ENCODE results near the gene MTRF1L. TPM values are rescaled to one million over a fixed set of nuclear protein-coding genes. Genes with fewer than 3 reads are reported as not detected.
A peak's percentile ranks its signal among the peaks of the same experiment; 100 is the strongest.

The MTRF1L gene, protein sequence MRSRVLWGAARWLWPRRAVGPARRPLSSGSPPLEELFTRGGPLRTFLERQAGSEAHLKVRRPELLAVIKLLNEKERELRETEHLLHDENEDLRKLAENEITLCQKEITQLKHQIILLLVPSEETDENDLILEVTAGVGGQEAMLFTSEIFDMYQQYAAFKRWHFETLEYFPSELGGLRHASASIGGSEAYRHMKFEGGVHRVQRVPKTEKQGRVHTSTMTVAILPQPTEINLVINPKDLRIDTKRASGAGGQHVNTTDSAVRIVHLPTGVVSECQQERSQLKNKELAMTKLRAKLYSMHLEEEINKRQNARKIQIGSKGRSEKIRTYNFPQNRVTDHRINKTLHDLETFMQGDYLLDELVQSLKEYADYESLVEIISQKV
- total RNA-seq = 13.4 and 15.7 TPM in 2 replicates
- polyA plus RNA-seq = 17.8 and 20.0 TPM in 2 replicates
- polyA plus RNA-seq (2012) = 14.2 and 17.5 TPM in 2 replicates
- 0.37 and 0.47 TPM in 2 replicates for polyA minus RNA-seq (ENCODE audit: low replicate concordance)

DNA sequence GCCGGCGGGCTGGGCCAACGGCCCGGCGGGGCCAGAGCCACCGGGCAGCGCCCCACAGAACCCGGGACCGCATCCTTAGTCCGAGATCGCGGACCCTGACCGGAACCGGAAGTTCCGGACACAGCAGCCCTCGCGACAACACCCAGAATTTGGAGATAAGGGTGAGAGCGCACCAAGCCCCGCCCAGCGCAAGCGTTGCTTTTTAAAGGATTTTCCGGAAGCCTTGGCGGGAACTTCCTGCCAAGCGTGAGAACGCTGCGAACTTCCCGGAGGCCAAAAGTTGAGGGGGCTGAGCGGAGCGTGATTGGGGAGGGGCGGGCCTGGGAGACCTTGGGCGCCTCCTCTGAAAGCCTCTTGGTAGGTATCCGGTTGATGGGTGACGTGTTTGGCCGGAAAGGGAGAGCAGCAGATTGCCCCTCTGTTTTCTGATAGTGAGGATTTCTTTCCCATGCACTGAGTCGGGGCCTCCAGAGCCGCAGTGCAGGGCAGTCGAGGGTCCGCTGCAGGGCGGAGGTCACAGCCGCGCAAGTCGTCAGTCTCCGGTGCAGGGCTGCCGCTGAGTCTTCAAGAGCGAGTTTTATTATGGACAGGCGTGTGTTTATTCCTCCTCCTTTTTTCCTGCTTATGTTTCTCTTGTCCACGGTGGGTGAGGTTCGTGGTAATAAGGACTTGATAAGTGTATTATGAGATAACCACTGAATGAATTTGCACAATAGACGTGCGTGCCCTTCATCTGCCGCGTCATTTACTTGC is at the start of gene MTRF1L:
MTRF1L (minus strand) TSS at position 97 of the 753 bp plus-strand sequence; CDS start at position 73, 24 bp downstream.
- H3K4me3 ChIP-seq (replicated peaks in 1 of 4; ENCODE audit: control extremely low read depth in 1 of 4, insufficient read depth in 1 of 4, low read depth in 3 of 4, low read length in 4 of 4) = peak within 1 kb of the TSS; percentile 55 to 97 (median 68)
- peaks cover 49% of the 10 kb centered on the region for H3K79me2 ChIP-seq (ENCODE audit: control insufficient read depth, insufficient read depth, low read length)
- peak within 1 kb of the TSS; percentile 82 for H3K9ac ChIP-seq (ENCODE audit: insufficient read depth, low read length)
- no peaks in the 10 kb centered on the region for H3K9me3 ChIP-seq (ENCODE audit: control insufficient read depth, insufficient read depth, low read depth, low read length)
- H3K27me3 ChIP-seq (ENCODE audit: control insufficient read depth, insufficient read depth, low read length) = no peaks in the 10 kb centered on the region
- TF ChIP-seq, protein P1, sequence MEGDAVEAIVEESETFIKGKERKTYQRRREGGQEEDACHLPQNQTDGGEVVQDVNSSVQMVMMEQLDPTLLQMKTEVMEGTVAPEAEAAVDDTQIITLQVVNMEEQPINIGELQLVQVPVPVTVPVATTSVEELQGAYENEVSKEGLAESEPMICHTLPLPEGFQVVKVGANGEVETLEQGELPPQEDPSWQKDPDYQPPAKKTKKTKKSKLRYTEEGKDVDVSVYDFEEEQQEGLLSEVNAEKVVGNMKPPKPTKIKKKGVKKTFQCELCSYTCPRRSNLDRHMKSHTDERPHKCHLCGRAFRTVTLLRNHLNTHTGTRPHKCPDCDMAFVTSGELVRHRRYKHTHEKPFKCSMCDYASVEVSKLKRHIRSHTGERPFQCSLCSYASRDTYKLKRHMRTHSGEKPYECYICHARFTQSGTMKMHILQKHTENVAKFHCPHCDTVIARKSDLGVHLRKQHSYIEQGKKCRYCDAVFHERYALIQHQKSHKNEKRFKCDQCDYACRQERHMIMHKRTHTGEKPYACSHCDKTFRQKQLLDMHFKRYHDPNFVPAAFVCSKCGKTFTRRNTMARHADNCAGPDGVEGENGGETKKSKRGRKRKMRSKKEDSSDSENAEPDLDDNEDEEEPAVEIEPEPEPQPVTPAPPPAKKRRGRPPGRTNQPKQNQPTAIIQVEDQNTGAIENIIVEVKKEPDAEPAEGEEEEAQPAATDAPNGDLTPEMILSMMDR (conservative IDR thresholded peaks at IDR 0.05 in 1 of 2, IDR thresholded peaks at IDR 0.05 in 1 of 2; ENCODE audit: low read depth in 1 of 2, low read length in 2 of 2) = no peak
- TF ChIP-seq EZH2 (IDR thresholded peaks at IDR 0.05; ENCODE audit: low read length, missing control alignments) = no peak
- peak within 1 kb of the TSS; percentile 99 for H3K4me2 ChIP-seq (ENCODE audit: extremely low read depth, insufficient read depth, low read length)
- DNase-seq (ENCODE audit: low read depth in 2 of 2) = peak; percentile 97
- H3K4me1 ChIP-seq (ENCODE audit: control insufficient read depth, extremely low read depth, insufficient read depth, low read length) = peaks cover 2% of the 10 kb centered on the region
- no peaks in the 10 kb centered on the region for H3K36me3 ChIP-seq (ENCODE audit: control insufficient read depth, insufficient read depth, low read length)
- no peaks in the 10 kb centered on the region for H4K20me1 ChIP-seq (ENCODE audit: control insufficient read depth, extremely low read depth, insufficient read depth, low read length)
- H3K27ac ChIP-seq (ENCODE audit: insufficient read depth, low read length) = peak within 1 kb of the TSS; percentile 92
- H2AFZ ChIP-seq (ENCODE audit: low read length) = peak within 1 kb of the TSS; percentile 63

DNA sequence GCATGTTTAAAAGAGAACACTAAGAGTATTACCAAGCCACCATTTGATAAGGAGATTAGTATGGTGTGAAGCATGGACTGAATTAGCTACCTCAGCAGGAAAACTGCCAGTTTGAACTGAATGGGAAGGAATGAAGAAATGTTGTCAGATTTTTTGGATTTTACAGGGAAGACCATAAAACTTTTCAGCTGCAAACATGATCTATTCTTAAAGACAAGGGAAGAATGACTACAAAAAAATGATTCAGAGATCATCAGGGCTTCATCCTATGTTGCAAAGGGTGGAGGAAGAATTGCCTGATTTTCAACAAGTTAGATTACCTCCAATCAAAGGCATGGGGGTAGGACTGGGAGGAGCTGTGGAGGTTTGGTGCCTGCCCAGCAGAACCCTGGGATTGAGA is 49.3 kb upstream of the MTRF1L start:
- no peaks in the 10 kb centered on the region for H3K79me2 ChIP-seq (ENCODE audit: control insufficient read depth, insufficient read depth, low read length)
- H3K9me3 ChIP-seq (ENCODE audit: control insufficient read depth, insufficient read depth, low read depth, low read length) = no peaks in the 10 kb centered on the region
- H3K4me3 ChIP-seq (replicated peaks in 1 of 4; ENCODE audit: control extremely low read depth in 1 of 4, insufficient read depth in 1 of 4, low read depth in 3 of 4, low read length in 4 of 4) = no peak overlapping the region
- no peaks in the 10 kb centered on the region for H3K36me3 ChIP-seq (ENCODE audit: control insufficient read depth, insufficient read depth, low read length)
- H3K9ac ChIP-seq (ENCODE audit: insufficient read depth, low read length) = no peak overlapping the region
- no peaks in the 10 kb centered on the region for H3K27me3 ChIP-seq (ENCODE audit: control insufficient read depth, insufficient read depth, low read length)
- no peak for DNase-seq (ENCODE audit: low read depth in 2 of 2)
- no peak overlapping the region for H2AFZ ChIP-seq (ENCODE audit: low read length)
- no peaks in the 10 kb centered on the region for H3K4me1 ChIP-seq (ENCODE audit: control insufficient read depth, extremely low read depth, insufficient read depth, low read length)
- no peaks in the 10 kb centered on the region for H4K20me1 ChIP-seq (ENCODE audit: control insufficient read depth, extremely low read depth, insufficient read depth, low read length)
- no peak overlapping the region for H3K27ac ChIP-seq (ENCODE audit: insufficient read depth, low read length)
- TF ChIP-seq, protein P1 (conservative IDR thresholded peaks at IDR 0.05 in 1 of 2, IDR thresholded peaks at IDR 0.05 in 1 of 2; ENCODE audit: low read depth in 1 of 2, low read length in 2 of 2) = no peak
- TF ChIP-seq EZH2 (IDR thresholded peaks at IDR 0.05; ENCODE audit: low read length, missing control alignments) = no peak
- H3K4me2 ChIP-seq (ENCODE audit: extremely low read depth, insufficient read depth, low read length) = no peak overlapping the region

DNA sequence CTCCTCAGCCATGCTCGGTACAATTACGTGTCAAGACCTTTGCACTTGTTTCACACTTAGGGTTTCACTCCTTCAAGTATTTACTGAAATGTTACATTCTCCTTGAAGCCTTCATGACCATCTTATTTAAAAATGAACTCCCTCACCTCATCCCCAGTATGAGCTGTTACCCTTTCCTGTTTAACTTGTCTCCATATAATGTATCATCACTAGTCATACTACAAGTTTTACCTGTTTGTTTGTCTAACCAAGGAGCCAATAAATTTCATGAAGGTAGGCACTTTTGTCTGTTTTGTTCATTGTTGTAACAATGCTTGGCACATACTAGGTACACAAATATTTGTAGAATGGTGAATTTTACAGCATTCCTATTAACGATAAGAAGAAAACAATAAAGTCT is 46.1 kb upstream of the MTRF1L start:
- H2AFZ ChIP-seq (ENCODE audit: low read length) = no peak overlapping the region
- no peaks in the 10 kb centered on the region for H3K79me2 ChIP-seq (ENCODE audit: control insufficient read depth, insufficient read depth, low read length)
- no peak overlapping the region for H3K9ac ChIP-seq (ENCODE audit: insufficient read depth, low read length)
- no peaks in the 10 kb centered on the region for H3K4me1 ChIP-seq (ENCODE audit: control insufficient read depth, extremely low read depth, insufficient read depth, low read length)
- no peaks in the 10 kb centered on the region for H3K27me3 ChIP-seq (ENCODE audit: control insufficient read depth, insufficient read depth, low read length)
- no peak overlapping the region for H3K4me3 ChIP-seq (replicated peaks in 1 of 4; ENCODE audit: control extremely low read depth in 1 of 4, insufficient read depth in 1 of 4, low read depth in 3 of 4, low read length in 4 of 4)
- H4K20me1 ChIP-seq (ENCODE audit: control insufficient read depth, extremely low read depth, insufficient read depth, low read length) = no peaks in the 10 kb centered on the region
- no peak for DNase-seq (ENCODE audit: low read depth in 2 of 2)
- H3K27ac ChIP-seq (ENCODE audit: insufficient read depth, low read length) = no peak overlapping the region
- no peak overlapping the region for H3K4me2 ChIP-seq (ENCODE audit: extremely low read depth, insufficient read depth, low read length)
- H3K9me3 ChIP-seq (ENCODE audit: control insufficient read depth, insufficient read depth, low read depth, low read length) = no peaks in the 10 kb centered on the region
- no peaks in the 10 kb centered on the region for H3K36me3 ChIP-seq (ENCODE audit: control insufficient read depth, insufficient read depth, low read length)
- no peak for TF ChIP-seq EZH2 (IDR thresholded peaks at IDR 0.05; ENCODE audit: low read length, missing control alignments)
- TF ChIP-seq, protein P1 (conservative IDR thresholded peaks at IDR 0.05 in 1 of 2, IDR thresholded peaks at IDR 0.05 in 1 of 2; ENCODE audit: low read depth in 1 of 2, low read length in 2 of 2) = no peak
